ELR (cell line): Measurements from ENCODE around the gene ILRUN.
A peak's percentile ranks its signal among the peaks of the same experiment; 100 is the strongest.
"Not testable (repeated sequence)": the region's sequence is repeated elsewhere in the genome, so short reads cannot be mapped to it uniquely, and the experiment has no call there.

Experiments
- DNase-seq: peaks from one replicate; pipeline ENCODE4 v3.0.0-alpha.2; 2015; ENCODE audit warnings: low read depth

Gene ILRUN

GRCh38 chr6:34696739-34697543, at the start of gene ILRUN:
TSS of gene ILRUN (minus strand) at chr6:34696767. CDS start at chr6:34696603, 164 bp downstream.
- DNase-seq = peak; percentile 96

- DNase-seq = peak; percentile 84
Observed at GRCh38 chr6:34745277-34746103, 48.9 kb upstream of the ILRUN start.

- not testable (repeated sequence) for DNase-seq
Observed at GRCh38 chr6:34744294-34744647, 47.7 kb upstream of the ILRUN start.

- DNase-seq = no peak
Observed at GRCh38 chr6:34743625-34744293, 47.2 kb upstream of the ILRUN start.

- DNase-seq = no peak
Observed at GRCh38 chr6:34742094-34742493, 45.5 kb upstream of the ILRUN start.

GRCh38 chr6:34736823-34737222, 40.3 kb upstream of the ILRUN start:
- no peak for DNase-seq

- no peak for DNase-seq
Observed at GRCh38 chr6:34731393-34732060, 35.0 kb upstream of the ILRUN start.

GRCh38 chr6:34729631-34730470, 33.3 kb upstream of the ILRUN start:
- DNase-seq = no peak

- DNase-seq = no peak
Observed at GRCh38 chr6:34726055-34726454, 29.5 kb upstream of the ILRUN start.

GRCh38 chr6:34723203-34723602, 26.6 kb upstream of the ILRUN start:
- peak; percentile 52 for DNase-seq

- no peak for DNase-seq
Observed at GRCh38 chr6:34722451-34722850, 25.9 kb upstream of the ILRUN start.

- not testable (repeated sequence) for DNase-seq
Observed at GRCh38 chr6:34720160-34720559, 23.6 kb upstream of the ILRUN start.

- DNase-seq = not testable (repeated sequence)
Observed at GRCh38 chr6:34719646-34720045, 23.1 kb upstream of the ILRUN start.

- no peak for DNase-seq
Observed at GRCh38 chr6:34718976-34719375, 22.4 kb upstream of the ILRUN start.

GRCh38 chr6:34717466-34717865, 20.9 kb upstream of the ILRUN start:
- DNase-seq = peak; percentile 39

GRCh38 chr6:34714663-34715062, 18.1 kb upstream of the ILRUN start:
- DNase-seq = no peak

GRCh38 chr6:34712881-34713280, 16.3 kb upstream of the ILRUN start:
- DNase-seq = not testable (repeated sequence)

- DNase-seq = no peak
Observed at GRCh38 chr6:34709386-34709785, 12.8 kb upstream of the ILRUN start.

- DNase-seq = no peak
Observed at GRCh38 chr6:34705241-34705640, 8.7 kb upstream of the ILRUN start.

- no peak for DNase-seq
Observed at GRCh38 chr6:34701199-34701598, 4.6 kb upstream of the ILRUN start.

GRCh38 chr6:34697904-34698559, 1.5 kb upstream of the ILRUN start:
- DNase-seq = no peak
